ENCODE results near the gene RFX6. TPM values are rescaled to one million over a fixed set of nuclear protein-coding genes. Genes with fewer than 3 reads are reported as not detected.

Gene RFX6
- polyA plus RNA-seq, 1 donor from 2014 or later: not detected

DNA sequence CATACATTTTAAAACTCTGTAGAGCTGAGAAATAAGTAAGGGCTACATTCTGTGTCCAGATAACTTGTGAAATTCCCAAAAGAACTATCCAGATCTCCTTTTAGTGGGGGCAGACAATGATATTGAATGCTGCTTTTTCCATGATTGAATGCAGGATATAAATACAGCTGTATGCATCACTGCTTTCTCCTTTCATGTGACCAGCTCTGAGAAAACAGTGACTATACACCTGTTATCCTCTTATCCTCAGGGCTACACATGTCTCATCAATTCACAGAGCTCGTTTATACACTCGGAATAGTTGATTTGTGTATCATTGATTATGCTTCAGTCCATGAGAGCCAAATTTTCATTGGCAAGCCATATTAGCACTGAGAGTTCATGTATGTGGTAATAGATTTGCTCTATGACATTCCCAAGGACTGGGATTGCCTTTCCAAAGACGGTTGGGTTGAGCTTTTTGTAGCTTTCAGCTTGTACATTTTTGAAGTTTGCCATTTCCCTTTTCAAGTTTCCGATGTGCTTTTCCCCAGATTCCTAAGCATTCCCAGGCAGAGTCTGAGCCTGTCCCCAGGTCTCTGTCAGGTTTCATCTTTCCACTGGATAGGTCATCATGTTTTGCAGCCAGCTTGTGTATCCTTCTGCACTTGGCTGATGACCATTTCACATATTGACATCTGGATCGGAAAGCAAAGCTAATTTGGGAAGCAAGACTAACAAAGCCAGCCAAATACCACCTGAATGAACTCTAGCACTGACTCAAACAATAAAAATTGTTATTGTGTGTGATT is 97.7 kb downstream of the RFX6 start:
- H3K27me3 Mint-ChIP-seq: no peaks in the 10 kb centered on the region
- no peak overlapping the region for H3K4me3 Mint-ChIP-seq
- H3K27ac Mint-ChIP-seq: no peak overlapping the region
- peaks cover 0 to 3% (median 0%) of the 10 kb centered on the region in 3 donors for H3K9me3 Mint-ChIP-seq
- no peaks in the 10 kb centered on the region for H3K4me1 Mint-ChIP-seq
- H3K36me3 Mint-ChIP-seq: no peaks in the 10 kb centered on the region

DNA sequence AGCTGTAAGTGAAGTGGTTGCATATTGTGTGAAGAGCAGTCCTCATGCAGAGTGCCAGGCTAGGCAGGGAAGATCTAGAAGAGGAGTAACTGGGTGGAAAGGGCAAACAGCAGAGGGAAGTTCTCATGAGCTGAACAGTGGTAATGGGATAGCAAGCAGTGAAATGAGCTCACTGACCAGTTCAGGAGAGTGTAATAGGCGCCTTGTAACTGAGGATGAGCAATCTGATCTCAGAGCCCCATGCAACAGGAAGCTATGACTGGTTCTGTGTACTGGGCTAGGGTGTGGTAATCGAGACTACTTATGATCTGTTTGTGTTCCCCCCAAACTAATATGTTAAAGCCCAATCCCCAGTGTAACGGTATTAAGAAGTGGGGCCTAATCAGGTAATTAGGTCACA is 98.6 kb downstream of the RFX6 start:
- H3K27me3 Mint-ChIP-seq: no peaks in the 10 kb centered on the region
- H3K4me3 Mint-ChIP-seq: no peak overlapping the region
- no peak overlapping the region for H3K27ac Mint-ChIP-seq
- peaks cover 0 to 3% (median 0%) of the 10 kb centered on the region in 3 donors for H3K9me3 Mint-ChIP-seq
- H3K4me1 Mint-ChIP-seq: no peaks in the 10 kb centered on the region
- H3K36me3 Mint-ChIP-seq: no peaks in the 10 kb centered on the region

DNA sequence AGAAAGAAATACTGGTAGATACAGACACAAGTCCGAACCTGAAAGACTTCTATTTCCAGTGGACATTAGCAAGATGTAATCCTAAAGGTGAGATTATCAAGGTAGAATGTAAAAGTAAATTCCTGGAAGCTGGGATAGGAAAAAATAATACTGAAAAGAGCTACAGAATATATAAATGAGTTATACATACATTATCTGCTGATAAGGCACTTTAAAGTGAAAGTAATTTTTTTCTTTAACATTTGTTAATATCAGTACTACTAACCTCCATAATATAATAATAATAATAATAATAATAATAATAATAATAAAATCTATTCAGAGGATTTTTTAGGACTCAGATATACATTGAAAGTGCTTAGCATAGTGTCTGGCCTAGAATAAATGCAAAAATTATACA is 102.5 kb downstream of the RFX6 start:
- Mint-ChIP-seq H3K27me3 (no peaks in the 10 kb centered on the region), H3K36me3 (no peaks in the 10 kb centered on the region), H3K27ac (no peak overlapping the region), H3K4me3 (no peak overlapping the region), H3K4me1 (no peaks in the 10 kb centered on the region), H3K9me3 (peaks cover 0 to 8% (median 5%) of the 10 kb centered on the region in 3 donors)

Other genes with a start within 250 kb of the RFX6 start
- gene ZUP1, start 208.5 kb upstream of the RFX6 start, polyA plus RNA-seq: 4.4 TPM
- 11.5 TPM for gene KPNA5, start 196.0 kb upstream of the RFX6 start, polyA plus RNA-seq
- not detected for gene FAM162B, start 111.5 kb upstream of the RFX6 start, polyA plus RNA-seq
- not detected for gene GPRC6A, start 48.2 kb upstream of the RFX6 start, polyA plus RNA-seq

Measured in IgD-negative memory B cell (primary cell).